Neural progenitor cell (in vitro differentiated cells): ENCODE results near the gene DPM3. TPM values are rescaled to one million over a fixed set of nuclear protein-coding genes. Genes with fewer than 3 reads are reported as not detected.
"Not testable (repeated sequence)": the region's sequence is repeated elsewhere in the genome, so short reads cannot be mapped to it uniquely, and the experiment has no call there.

ENCODE experiments used
- DNase-seq: peaks from one replicate; pipeline ENCODE4 v3.0.0-alpha.2; 2016; ENCODE audit warnings: low spot score
- H2AFZ ChIP-seq: fragments of 200-600 bp; sonication (generic); replicated peaks from 2 replicates; pipeline ENCODE4 v1.6.1; 2016; ENCODE audit warnings: antibody characterized with exemption
- H3F3A ChIP-seq: fragments of 200-600 bp; sonication (generic); 2 replicates; pipeline ENCODE4 v1.6.1; 2016; ENCODE audit warnings: antibody characterized with exemption, low read depth
- H3K27ac ChIP-seq: fragments of 200-600 bp; sonication (generic); 2 replicates; pipeline ENCODE4 v1.5.1; 2016; ENCODE audit warnings: mild to moderate bottlenecking
- H3K27me3 ChIP-seq: fragments of 200-600 bp; sonication (generic); 2 replicates; pipeline ENCODE4 v1.6.1; 2016; ENCODE audit warnings: mild to moderate bottlenecking, moderate library complexity
- H3K36me3 ChIP-seq: fragments of 200-600 bp; sonication (generic); 2 replicates; pipeline ENCODE4 v1.5.1; 2016
- H3K4me1 ChIP-seq: fragments of 200-600 bp; sonication (generic); 2 replicates; pipeline ENCODE4 v1.6.1; 2016; ENCODE audit warnings: mixed run types
- H3K4me2 ChIP-seq: fragments of 200-600 bp; sonication (generic); 2 replicates; pipeline ENCODE4 v1.6.1; 2016
- H3K4me3 ChIP-seq: fragments of 200-600 bp; sonication (generic); 2 replicates; pipeline ENCODE4 v1.5.1; 2016
- H3K79me2 ChIP-seq: fragments of 200-600 bp; sonication (generic); 2 replicates; pipeline ENCODE4 v1.6.1; 2016; ENCODE audit warnings: low read depth
- H3K9ac ChIP-seq: fragments of 200-600 bp; sonication (generic); 2 replicates; pipeline ENCODE4 v1.6.1; 2016
- H3K9me3 ChIP-seq: fragments of 200-600 bp; sonication (generic); 2 replicates; pipeline ENCODE4 v1.5.1; 2016; ENCODE audit warnings: low read depth
- H4K20me1 ChIP-seq: fragments of 200-600 bp; sonication (generic); 2 replicates; pipeline ENCODE4 v1.6.1; 2016; ENCODE audit warnings: low read depth
- H3K27ac Mint-ChIP-seq: 3 replicates; pipeline ENCODE4 v1.8.0; 2021; ENCODE audit warnings: mixed read lengths
- H3K27me3 Mint-ChIP-seq: 2 replicates; pipeline ENCODE4 v1.8.0; 2022; ENCODE audit warnings: low read depth, mild to moderate bottlenecking, inconsistent platforms, moderate library complexity, mixed read lengths; ENCODE audit not compliant: insufficient read depth
- H3K36me3 Mint-ChIP-seq: 3 replicates; pipeline ENCODE4 v1.8.0; 2021; ENCODE audit warnings: mixed read lengths
- H3K4me1 Mint-ChIP-seq: 3 replicates; pipeline ENCODE4 v1.8.0; 2021; ENCODE audit warnings: mixed read lengths
- H3K4me3 Mint-ChIP-seq: 3 replicates; pipeline ENCODE4 v1.8.0; 2021; ENCODE audit warnings: mild to moderate bottlenecking, moderate library complexity, mixed read lengths
- H3K9me3 Mint-ChIP-seq: 3 replicates; pipeline ENCODE4 v1.8.0; 2020; ENCODE audit warnings: mixed read lengths
- CTCF ChIP-seq: fragments of 200-600 bp; sonication (generic); IDR thresholded peaks from 2 replicates; pipeline ENCODE4 v1.5.1; 2017; ENCODE audit warnings: antibody characterized with exemption, mild to moderate bottlenecking
- EZH2 ChIP-seq: fragments of 200-600 bp; sonication (generic); IDR thresholded peaks from 2 replicates; pipeline ENCODE4 v1.6.1; 2017; ENCODE audit warnings: antibody characterized with exemption, mild to moderate bottlenecking, moderate library complexity
- EZH2phosphoT487 ChIP-seq: fragments of 200-600 bp; sonication (generic); IDR thresholded peaks from 2 replicates; pipeline ENCODE4 v1.6.1; 2017; ENCODE audit warnings: antibody characterized with exemption
- total RNA-seq: library from RNA; depleted of rRNA; stranded (reverse); fragments of >200 nt; gene quantifications from 2 replicates; pipeline ENCODE4 v1.2.3, GENCODE V29; 2015; ENCODE audit warnings: low replicate concordance

DPM3 gene
- total RNA-seq, 1 donor from 2014 or later: 16.8 TPM

DNA sequence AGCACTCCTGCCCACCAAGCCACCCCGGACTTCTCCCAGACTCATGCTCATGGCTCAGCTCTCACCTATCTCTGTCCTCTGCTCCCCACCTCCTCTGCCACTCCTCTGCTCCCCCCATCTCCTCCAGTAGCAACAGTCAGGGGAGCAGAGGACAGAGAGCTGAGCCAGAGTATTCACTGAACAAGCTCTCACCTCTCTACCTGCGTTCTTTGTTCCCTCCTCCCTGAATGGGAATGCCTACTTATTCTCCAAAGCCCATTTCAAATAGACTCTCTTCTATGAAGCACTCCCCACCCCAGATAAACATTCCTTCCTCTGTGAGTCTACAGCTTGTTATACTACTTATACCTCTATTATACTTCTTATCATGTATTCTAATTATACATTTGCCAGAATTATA lies 19.1 kb downstream of the DPM3 start:
- H4K20me1 ChIP-seq: peaks cover 7% of the 10 kb centered on the region
- no peaks in the 10 kb centered on the region for H3K36me3 ChIP-seq
- H3K4me1 Mint-ChIP-seq: peaks cover 8% of the 10 kb centered on the region
- no peaks in the 10 kb centered on the region for H3K79me2 ChIP-seq
- H3K27ac Mint-ChIP-seq: peak overlapping the region; percentile 8
- H3K4me1 ChIP-seq: peaks cover 18% of the 10 kb centered on the region
- DNase-seq: no peak
- no peak overlapping the region for H3K9ac ChIP-seq
- no peak overlapping the region for H2AFZ ChIP-seq
- no peaks in the 10 kb centered on the region for H3K36me3 Mint-ChIP-seq
- peaks cover 34% of the 10 kb centered on the region for H3K27me3 Mint-ChIP-seq
- peaks cover 18% of the 10 kb centered on the region for H3F3A ChIP-seq
- no peak overlapping the region for H3K27ac ChIP-seq
- H3K9me3 Mint-ChIP-seq: no peaks in the 10 kb centered on the region
- peaks cover 77% of the 10 kb centered on the region for H3K27me3 ChIP-seq
- TF ChIP-seq CTCF (no peak), EZH2 (no peak), EZH2phosphoT487 (no peak)
- H3K4me2 ChIP-seq: no peak overlapping the region
- H3K4me3 Mint-ChIP-seq: no peak overlapping the region
- H3K9me3 ChIP-seq: no peaks in the 10 kb centered on the region
- H3K4me3 ChIP-seq: no peak overlapping the region

DNA sequence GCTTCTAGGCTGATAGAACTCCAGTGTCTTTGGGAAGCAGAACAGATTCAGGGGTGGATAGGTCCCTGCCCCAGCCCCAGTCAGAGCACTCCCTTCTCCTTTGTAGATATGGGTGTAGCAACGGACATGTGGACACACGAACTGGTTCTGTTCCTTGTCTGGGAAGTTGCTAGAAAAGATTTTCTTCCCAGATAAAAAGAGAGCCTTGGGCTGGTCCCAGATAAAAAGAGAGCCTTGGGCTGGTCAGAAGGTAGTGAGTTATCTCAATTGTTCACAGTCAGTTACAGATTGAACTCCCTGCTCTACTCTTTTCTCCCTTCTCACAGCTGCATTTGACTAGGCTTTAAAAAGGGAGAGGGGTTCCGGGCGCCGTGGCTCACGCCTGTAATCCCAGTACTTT lies 20.1 kb downstream of the DPM3 start:
- TF ChIP-seq CTCF (no peak), EZH2 (no peak), EZH2phosphoT487 (no peak)
- Mint-ChIP-seq H3K27me3 (peaks cover 27% of the 10 kb centered on the region), H3K4me3 (no peak overlapping the region), H3K36me3 (no peaks in the 10 kb centered on the region), H3K9me3 (no peaks in the 10 kb centered on the region), H3K27ac (no peak overlapping the region), H3K4me1 (peaks cover 4% of the 10 kb centered on the region)
- no peaks in the 10 kb centered on the region for H3K36me3 ChIP-seq
- H4K20me1 ChIP-seq: peaks cover 2% of the 10 kb centered on the region
- DNase-seq: no peak
- no peaks in the 10 kb centered on the region for H3K79me2 ChIP-seq
- H3K27me3 ChIP-seq: peaks cover 68% of the 10 kb centered on the region
- no peak overlapping the region for H3K9ac ChIP-seq
- H3K9me3 ChIP-seq: no peaks in the 10 kb centered on the region
- peaks cover 8% of the 10 kb centered on the region for H3K4me1 ChIP-seq
- H3K4me2 ChIP-seq: no peak overlapping the region
- H3K4me3 ChIP-seq: no peak overlapping the region
- H2AFZ ChIP-seq: no peak overlapping the region
- peaks cover 8% of the 10 kb centered on the region for H3F3A ChIP-seq
- H3K27ac ChIP-seq: no peak overlapping the region

- H3K27me3 ChIP-seq: peaks cover 47% of the 10 kb centered on the region
- H3K4me3 Mint-ChIP-seq, H3K4me1 Mint-ChIP-seq, H3K9me3 ChIP-seq, H2AFZ ChIP-seq, H3K9me3 Mint-ChIP-seq, H3K4me2 ChIP-seq, H3K4me1 ChIP-seq, H3F3A ChIP-seq, H3K36me3 Mint-ChIP-seq, H3K36me3 ChIP-seq, DNase-seq, H3K27ac ChIP-seq, H3K9ac ChIP-seq, H3K4me3 ChIP-seq, H4K20me1 ChIP-seq, H3K27ac Mint-ChIP-seq, H3K79me2 ChIP-seq: not testable (repeated sequence)
- H3K27me3 Mint-ChIP-seq: peaks cover 19% of the 10 kb centered on the region
Observed at GRCh38 chr1:155118090-155118489, 22.2 kb downstream of the DPM3 start.

DNA sequence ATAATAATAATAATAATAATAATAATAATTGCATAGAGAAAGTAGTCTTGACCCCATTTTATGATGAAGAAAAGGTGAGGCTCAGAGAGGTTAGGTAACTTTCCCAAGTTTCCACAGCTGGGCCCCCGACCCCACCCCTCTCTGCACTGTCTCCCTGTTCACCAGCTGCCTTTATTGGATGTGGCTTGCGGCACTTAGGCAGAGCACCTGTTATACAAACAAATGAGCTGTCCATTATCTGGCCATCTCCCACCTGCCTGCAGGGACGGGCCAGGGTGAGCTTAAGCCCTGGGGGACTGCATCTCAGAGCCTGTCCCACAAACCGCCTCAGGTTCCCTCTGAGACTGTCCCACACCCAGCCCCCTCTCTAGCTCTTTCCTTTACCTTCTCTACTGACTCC lies 22.7 kb downstream of the DPM3 start:
- Mint-ChIP-seq H3K9me3 (no peaks in the 10 kb centered on the region), H3K27ac (no peak overlapping the region), H3K27me3 (peaks cover 15% of the 10 kb centered on the region), H3K4me3 (peak overlapping the region; percentile 38), H3K36me3 (no peaks in the 10 kb centered on the region), H3K4me1 (peaks cover 6% of the 10 kb centered on the region)
- Histone ChIP-seq H3K4me2 (no peak overlapping the region), H3K79me2 (no peaks in the 10 kb centered on the region), H3K27me3 (peaks cover 42% of the 10 kb centered on the region), H2AFZ (no peak overlapping the region), H3K27ac (no peak overlapping the region), H3K36me3 (no peaks in the 10 kb centered on the region), H3K4me1 (no peaks in the 10 kb centered on the region), H3F3A (peaks cover 5% of the 10 kb centered on the region), H3K9me3 (no peaks in the 10 kb centered on the region), H3K9ac (no peak overlapping the region), H3K4me3 (no peak overlapping the region), H4K20me1 (no peaks in the 10 kb centered on the region)
- TF ChIP-seq EZH2phosphoT487: no peak
- no peak for TF ChIP-seq EZH2
- no peak for TF ChIP-seq CTCF
- DNase-seq: no peak
